ENCODE measurements around the gene GPC2.

The GPC2 gene

GRCh38 chr7:100122067-100122466 is 55.1 kb downstream of the GPC2 start:
- no peak for DNase-seq (ENCODE audit: low read depth in 2 of 2)

GRCh38 chr7:100120733-100121036 is 56.5 kb downstream of the GPC2 start:
- no peak for DNase-seq (ENCODE audit: low read depth in 2 of 2)

- peak in 1 of 2 donors; percentile 32 for DNase-seq (ENCODE audit: low read depth in 2 of 2)
Measured at GRCh38 chr7:100119970-100120732, 57.0 kb downstream of the GPC2 start.
